Erythroblast (primary cell): ENCODE data around the gene CFAP221.

Source experiments
- GATA1 ChIP-seq: IDR thresholded peaks from 2 replicates; pipeline ENCODE4 v1.6.1; 2011; ENCODE audit warnings: low read depth, mild to moderate bottlenecking, control low read depth, low read length, moderate library complexity
- POLR2A ChIP-seq: IDR thresholded peaks from 2 replicates; pipeline ENCODE4 v1.6.1; 2011; ENCODE audit warnings: mild to moderate bottlenecking, low read length

GRCh38 chr2:119565481-119565880 lies 21.2 kb downstream of the CFAP221 start:
- no peak for TF ChIP-seq POLR2A
- TF ChIP-seq GATA1, result no peak
